HepG2 (cell line): ENCODE measurements around the gene TPM1.

Experiments
- GTF2F1 ChIP-seq: fragments of 150-350 bp; IDR thresholded peaks from 2 replicates; pipeline ENCODE4 v1.6.1; 2014; ENCODE audit warnings: low read length
- HOXA7 ChIP-seq: sonication (generic); formaldehyde crosslinking; IDR thresholded peaks from 2 replicates; pipeline ENCODE4 v1.8.1; 2022; ENCODE audit warnings: mild to moderate bottlenecking, missing genetic modification reagents, moderate library complexity
- NCOA5 ChIP-seq: sonication (generic); formaldehyde crosslinking; IDR thresholded peaks from 2 replicates; pipeline ENCODE4 v1.4.0; 2020; ENCODE audit warnings: missing genetic modification reagents
- TF ChIP-seq, protein P1 (sequence below): sonication (generic); formaldehyde crosslinking; IDR thresholded peaks from 2 replicates; pipeline ENCODE4 v1.5.0; 2020; ENCODE audit warnings: mild to moderate bottlenecking, missing genetic modification reagents, moderate library complexity
- TF ChIP-seq, protein P2 (sequence below): sonication (generic); formaldehyde crosslinking; IDR thresholded peaks from 2 replicates; pipeline ENCODE4 v1.4.0; 2020; ENCODE audit warnings: low read depth, mild to moderate bottlenecking, missing genetic modification reagents
- TF ChIP-seq, protein P3 (sequence below): IDR thresholded peaks from 2 replicates; pipeline ENCODE4 v1.6.1; 2016; ENCODE audit warnings: missing compliant biosample characterization, missing genetic modification reagents, borderline replicate concordance
- TF ChIP-seq, protein P4 (sequence below): sonication (generic); formaldehyde crosslinking; conservative IDR thresholded peaks from 2 replicates; pipeline ENCODE4 v1.4.0; 2020; ENCODE audit warnings: mild to moderate bottlenecking, missing genetic modification reagents, moderate library complexity

DNA sequence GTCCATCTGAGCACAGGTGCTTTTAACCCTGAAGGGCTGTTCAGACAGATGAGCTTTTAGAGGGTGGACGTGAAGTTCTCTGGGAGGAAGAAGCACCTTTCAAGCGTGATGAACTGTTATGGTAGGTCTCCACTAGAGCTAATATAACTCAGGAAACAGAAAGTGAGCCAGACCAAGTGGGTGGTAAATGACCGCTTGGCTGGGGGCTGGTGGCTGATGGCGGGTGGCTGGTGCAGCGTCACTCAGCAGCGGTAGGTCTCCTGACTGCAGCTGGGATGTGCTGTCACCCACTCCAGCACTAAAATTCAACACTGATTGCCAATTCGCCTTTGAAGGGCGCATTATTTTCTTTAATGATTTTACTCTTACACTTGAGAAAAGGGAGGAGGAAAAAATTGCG, 47.9 kb downstream of the TPM1 start:
- TF ChIP-seq, protein P1, sequence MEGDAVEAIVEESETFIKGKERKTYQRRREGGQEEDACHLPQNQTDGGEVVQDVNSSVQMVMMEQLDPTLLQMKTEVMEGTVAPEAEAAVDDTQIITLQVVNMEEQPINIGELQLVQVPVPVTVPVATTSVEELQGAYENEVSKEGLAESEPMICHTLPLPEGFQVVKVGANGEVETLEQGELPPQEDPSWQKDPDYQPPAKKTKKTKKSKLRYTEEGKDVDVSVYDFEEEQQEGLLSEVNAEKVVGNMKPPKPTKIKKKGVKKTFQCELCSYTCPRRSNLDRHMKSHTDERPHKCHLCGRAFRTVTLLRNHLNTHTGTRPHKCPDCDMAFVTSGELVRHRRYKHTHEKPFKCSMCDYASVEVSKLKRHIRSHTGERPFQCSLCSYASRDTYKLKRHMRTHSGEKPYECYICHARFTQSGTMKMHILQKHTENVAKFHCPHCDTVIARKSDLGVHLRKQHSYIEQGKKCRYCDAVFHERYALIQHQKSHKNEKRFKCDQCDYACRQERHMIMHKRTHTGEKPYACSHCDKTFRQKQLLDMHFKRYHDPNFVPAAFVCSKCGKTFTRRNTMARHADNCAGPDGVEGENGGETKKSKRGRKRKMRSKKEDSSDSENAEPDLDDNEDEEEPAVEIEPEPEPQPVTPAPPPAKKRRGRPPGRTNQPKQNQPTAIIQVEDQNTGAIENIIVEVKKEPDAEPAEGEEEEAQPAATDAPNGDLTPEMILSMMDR: no peak
- TF ChIP-seq GTF2F1 (no peak), NCOA5 (CRISPR knock-in tag) (no peak), HOXA7 (no peak)
- TF ChIP-seq, protein P2, sequence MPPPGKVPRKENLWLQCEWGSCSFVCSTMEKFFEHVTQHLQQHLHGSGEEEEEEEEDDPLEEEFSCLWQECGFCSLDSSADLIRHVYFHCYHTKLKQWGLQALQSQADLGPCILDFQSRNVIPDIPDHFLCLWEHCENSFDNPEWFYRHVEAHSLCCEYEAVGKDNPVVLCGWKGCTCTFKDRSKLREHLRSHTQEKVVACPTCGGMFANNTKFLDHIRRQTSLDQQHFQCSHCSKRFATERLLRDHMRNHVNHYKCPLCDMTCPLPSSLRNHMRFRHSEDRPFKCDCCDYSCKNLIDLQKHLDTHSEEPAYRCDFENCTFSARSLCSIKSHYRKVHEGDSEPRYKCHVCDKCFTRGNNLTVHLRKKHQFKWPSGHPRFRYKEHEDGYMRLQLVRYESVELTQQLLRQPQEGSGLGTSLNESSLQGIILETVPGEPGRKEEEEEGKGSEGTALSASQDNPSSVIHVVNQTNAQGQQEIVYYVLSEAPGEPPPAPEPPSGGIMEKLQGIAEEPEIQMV (CRISPR knock-in tag): no peak
- TF ChIP-seq, protein P3, sequence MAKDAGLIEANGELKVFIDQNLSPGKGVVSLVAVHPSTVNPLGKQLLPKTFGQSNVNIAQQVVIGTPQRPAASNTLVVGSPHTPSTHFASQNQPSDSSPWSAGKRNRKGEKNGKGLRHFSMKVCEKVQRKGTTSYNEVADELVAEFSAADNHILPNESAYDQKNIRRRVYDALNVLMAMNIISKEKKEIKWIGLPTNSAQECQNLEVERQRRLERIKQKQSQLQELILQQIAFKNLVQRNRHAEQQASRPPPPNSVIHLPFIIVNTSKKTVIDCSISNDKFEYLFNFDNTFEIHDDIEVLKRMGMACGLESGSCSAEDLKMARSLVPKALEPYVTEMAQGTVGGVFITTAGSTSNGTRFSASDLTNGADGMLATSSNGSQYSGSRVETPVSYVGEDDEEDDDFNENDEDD (CRISPR knock-in tag): no peak
- TF ChIP-seq, protein P4, sequence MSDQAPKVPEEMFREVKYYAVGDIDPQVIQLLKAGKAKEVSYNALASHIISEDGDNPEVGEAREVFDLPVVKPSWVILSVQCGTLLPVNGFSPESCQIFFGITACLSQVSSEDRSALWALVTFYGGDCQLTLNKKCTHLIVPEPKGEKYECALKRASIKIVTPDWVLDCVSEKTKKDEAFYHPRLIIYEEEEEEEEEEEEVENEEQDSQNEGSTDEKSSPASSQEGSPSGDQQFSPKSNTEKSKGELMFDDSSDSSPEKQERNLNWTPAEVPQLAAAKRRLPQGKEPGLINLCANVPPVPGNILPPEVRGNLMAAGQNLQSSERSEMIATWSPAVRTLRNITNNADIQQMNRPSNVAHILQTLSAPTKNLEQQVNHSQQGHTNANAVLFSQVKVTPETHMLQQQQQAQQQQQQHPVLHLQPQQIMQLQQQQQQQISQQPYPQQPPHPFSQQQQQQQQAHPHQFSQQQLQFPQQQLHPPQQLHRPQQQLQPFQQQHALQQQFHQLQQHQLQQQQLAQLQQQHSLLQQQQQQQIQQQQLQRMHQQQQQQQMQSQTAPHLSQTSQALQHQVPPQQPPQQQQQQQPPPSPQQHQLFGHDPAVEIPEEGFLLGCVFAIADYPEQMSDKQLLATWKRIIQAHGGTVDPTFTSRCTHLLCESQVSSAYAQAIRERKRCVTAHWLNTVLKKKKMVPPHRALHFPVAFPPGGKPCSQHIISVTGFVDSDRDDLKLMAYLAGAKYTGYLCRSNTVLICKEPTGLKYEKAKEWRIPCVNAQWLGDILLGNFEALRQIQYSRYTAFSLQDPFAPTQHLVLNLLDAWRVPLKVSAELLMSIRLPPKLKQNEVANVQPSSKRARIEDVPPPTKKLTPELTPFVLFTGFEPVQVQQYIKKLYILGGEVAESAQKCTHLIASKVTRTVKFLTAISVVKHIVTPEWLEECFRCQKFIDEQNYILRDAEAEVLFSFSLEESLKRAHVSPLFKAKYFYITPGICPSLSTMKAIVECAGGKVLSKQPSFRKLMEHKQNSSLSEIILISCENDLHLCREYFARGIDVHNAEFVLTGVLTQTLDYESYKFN (CRISPR knock-in tag): no peak
